HPDE6-E6E7 (cell line): ENCODE data around the gene BABAM2.
A peak's percentile ranks its signal among the peaks of the same experiment; 100 is the strongest.
"Not testable (repeated sequence)": the region's sequence is repeated elsewhere in the genome, so short reads cannot be mapped to it uniquely, and the experiment has no call there.

ENCODE experiments used
- DNase-seq: peaks from one replicate; pipeline ENCODE4 v3.0.0; 2011; ENCODE audit warnings: missing footprints; ENCODE audit errors: extremely low spot score

The BABAM2 gene

GRCh38 chr2:27890146-27890923 lies at the start of gene BABAM2, which contains the start of gene RBKS:
Gene BABAM2, plus strand, starts transcription at chr2:27890729. Its CDS starts 3,828 bp downstream, at chr2:27894557.
Gene RBKS, minus strand, starts transcription at chr2:27890387. Its CDS starts 42 bp downstream, at chr2:27890345.
- peak; percentile 76 for DNase-seq

DNA sequence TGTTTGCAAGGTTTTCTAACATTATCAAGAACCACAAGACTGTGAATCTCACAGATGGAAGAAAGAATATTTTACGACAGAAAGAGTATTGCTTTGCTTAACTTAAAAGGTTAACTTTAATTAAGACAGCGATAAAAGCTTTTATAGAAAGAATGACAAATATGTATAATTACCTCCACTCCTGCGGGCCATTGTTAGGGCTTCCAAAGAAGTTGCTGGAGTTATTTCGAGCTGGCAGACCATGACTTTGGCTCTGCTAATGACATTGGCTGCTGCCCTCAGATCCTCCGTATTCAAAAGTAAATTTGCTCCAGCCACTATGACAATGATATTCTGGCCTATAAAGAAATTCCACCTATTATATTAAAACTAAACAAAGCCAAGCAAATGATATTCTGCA lies 47.6 kb upstream of the BABAM2 start:
- DNase-seq: no peak

DNA sequence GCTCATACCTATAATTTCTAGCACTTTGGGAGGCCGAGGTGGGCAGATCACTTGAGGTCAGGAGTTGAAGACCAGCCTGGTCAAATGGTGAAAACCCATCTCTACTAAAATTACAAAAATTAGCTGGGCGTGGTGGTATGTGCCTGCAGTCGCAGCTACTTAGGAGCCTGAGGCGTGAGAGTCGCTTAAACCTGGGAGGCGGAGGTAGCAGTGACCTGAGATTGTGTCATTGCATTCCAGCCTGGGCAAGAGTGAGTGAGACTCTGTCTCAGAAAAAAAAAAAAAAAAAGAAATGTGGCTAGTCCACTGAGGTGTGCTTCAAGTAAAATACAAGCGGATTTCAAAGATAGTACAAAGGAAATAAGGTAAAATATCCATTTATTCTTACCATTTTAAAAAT lies 46.5 kb upstream of the BABAM2 start:
- DNase-seq: no peak

GRCh38 chr2:27844821-27845255 lies 45.7 kb upstream of the BABAM2 start:
- no peak for DNase-seq

- no peak for DNase-seq
These were observed 43.2 kb upstream of the BABAM2 start for GRCh38 chr2:27847333-27847732.

DNA sequence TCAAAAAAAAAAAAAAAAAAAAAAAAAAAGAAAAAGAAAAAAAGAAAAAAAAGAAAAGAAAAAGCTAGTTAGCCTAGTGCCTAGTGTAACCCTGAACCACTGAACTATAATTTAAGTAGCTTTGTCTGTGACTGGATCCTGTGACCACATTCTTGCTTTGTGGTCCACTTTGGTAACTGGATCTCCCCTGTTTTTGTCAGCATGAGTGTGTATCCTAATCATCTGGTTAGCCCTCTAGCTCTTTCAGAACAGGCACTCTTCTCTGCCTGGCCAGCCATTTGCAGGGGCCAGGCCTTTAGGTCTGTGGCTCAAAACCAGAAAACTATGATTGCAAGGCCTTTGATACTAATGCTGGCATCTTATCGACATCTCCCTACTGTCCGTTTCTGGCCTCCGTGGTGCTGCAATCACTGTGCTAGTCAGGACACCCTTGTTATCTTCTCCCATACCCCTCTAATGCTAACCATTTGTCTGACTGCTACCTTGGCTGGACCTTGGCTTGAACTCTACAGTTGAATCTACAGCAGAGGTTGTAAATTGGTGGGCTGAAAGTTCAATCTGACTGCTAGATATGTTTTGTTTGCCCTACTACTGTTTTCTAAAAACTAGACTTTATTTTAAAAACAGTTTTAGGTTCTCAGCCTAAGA lies 40.8 kb upstream of the BABAM2 start:
- DNase-seq: no peak

- DNase-seq: no peak
These were observed 37.8 kb upstream of the BABAM2 start for GRCh38 chr2:27852691-27853090.

- DNase-seq: no peak
These were observed 36.2 kb upstream of the BABAM2 start for GRCh38 chr2:27854229-27854862.

GRCh38 chr2:27855476-27855875 lies 35.1 kb upstream of the BABAM2 start:
- DNase-seq: peak; percentile 50

GRCh38 chr2:27856386-27856785 lies 34.1 kb upstream of the BABAM2 start:
- no peak for DNase-seq

- DNase-seq: no peak
These were observed 33.6 kb upstream of the BABAM2 start for GRCh38 chr2:27856956-27857355.

DNA sequence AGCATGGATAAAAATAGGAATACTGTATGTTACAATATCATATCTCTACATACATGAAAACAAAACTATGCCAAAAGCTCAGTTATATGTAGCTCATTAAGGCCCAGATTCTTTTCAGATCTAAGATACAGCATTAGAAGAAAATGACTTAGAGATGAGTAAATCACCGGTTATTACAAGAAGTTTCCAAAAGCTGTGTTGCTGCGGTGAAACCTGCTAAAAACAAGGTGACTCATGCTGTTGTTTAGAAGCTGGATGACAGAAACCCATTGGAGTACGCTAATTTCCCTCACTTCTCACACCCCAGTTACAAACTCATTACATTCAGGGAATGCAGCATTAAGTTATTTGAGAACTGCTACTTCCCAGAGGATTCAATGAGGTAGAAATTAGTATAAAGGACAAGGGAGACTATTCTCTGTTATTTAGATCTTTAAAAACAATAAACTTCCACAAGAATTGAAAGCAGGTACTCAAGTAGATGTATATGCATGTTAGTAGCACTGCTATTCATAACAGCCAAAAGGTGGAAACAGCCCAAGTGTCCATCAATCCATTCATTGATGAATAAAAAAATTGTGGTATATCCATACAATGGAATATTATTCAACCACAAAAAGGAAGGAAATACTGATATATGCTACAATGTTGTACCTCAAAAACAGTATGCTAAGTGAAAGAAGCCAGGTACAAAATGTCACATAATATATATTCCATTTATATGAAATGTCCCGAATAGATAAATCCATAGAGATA lies 32.9 kb upstream of the BABAM2 start:
- peak; percentile 19 for DNase-seq

- DNase-seq: peak; percentile 39
These were observed 30.4 kb upstream of the BABAM2 start for GRCh38 chr2:27860111-27860510.

DNA sequence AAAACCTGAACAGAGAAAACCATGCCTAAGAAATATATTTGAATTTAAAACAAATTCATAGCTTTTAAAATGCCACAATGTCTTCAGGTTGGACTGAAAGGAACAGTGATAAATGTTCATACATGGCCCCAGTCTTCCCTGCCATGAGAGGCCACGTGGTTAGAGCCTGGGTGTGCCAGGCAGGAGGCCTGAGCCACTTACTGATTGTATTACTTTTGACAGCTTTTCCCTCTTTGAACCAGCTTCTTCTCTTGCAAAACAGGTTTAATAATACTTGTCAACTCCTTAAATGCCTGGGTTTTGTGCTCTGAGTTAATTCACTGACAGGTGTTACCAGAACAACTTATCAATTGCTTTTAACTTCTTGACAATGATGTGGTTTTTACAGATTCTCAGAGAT lies 27.4 kb upstream of the BABAM2 start:
- no peak for DNase-seq

GRCh38 chr2:27863955-27864354 lies 26.6 kb upstream of the BABAM2 start:
- not testable (repeated sequence) for DNase-seq

- no peak for DNase-seq
These were observed 24.3 kb upstream of the BABAM2 start for GRCh38 chr2:27866237-27866636.

DNA sequence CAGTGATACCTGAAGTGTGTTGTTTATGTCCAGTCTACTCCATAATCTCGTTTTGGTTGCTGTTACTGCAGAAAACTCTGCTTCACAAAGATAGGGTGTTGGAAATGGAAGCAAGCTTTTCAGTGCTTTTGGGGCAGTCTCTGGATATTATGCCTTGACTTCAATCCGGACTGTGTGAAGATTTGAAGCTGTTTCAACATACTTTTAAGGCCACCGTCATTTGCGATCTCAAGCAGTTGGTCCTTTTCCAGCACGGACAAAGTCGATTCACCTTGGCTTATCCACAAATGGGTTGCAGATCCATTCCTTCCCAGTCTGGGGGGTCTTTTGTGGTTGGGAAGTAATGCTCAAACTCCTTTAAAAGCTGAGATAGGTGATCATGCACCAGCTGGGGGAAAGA lies 20.8 kb upstream of the BABAM2 start:
- no peak for DNase-seq

GRCh38 chr2:27870724-27871123 lies 19.8 kb upstream of the BABAM2 start:
- no peak for DNase-seq

DNA sequence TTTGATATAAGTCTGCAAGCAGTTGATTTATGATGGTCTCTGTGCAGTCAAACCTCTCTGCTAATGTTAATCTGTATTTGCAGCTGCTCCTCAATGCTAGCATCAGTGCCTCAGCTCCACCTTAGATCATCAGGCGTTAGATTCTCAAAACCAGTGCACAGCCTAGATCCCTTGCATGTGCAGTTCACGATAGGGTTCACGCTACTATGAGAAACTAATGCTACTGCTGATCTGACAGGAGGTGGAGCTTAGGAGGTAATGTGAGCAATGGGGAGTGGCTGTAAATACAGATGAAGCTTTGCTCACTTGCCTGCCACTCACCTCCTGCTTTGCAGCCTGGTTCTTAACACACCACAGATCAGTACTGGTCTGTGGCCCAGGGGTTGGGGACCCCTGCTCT lies 18.7 kb upstream of the BABAM2 start:
- DNase-seq: no peak

DNA sequence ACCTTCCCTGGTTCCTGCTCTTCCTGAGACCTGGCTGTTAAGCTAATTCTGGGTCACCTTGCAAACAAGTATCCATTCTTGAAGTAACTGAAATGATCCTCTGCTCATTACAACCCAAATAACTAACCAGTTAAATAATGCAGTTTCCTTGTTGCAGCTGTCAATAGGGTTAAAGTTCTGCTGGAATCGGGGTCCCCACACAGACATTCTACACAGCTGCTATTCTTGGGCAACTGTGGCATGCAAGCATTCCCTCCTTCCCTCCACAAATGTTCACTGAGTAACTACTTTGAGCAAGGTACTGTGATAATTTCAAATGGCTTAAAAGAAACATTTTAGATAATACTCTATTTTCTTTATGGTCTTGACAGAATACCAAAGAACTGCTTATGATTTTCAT lies 17.4 kb upstream of the BABAM2 start:
- no peak for DNase-seq

DNA sequence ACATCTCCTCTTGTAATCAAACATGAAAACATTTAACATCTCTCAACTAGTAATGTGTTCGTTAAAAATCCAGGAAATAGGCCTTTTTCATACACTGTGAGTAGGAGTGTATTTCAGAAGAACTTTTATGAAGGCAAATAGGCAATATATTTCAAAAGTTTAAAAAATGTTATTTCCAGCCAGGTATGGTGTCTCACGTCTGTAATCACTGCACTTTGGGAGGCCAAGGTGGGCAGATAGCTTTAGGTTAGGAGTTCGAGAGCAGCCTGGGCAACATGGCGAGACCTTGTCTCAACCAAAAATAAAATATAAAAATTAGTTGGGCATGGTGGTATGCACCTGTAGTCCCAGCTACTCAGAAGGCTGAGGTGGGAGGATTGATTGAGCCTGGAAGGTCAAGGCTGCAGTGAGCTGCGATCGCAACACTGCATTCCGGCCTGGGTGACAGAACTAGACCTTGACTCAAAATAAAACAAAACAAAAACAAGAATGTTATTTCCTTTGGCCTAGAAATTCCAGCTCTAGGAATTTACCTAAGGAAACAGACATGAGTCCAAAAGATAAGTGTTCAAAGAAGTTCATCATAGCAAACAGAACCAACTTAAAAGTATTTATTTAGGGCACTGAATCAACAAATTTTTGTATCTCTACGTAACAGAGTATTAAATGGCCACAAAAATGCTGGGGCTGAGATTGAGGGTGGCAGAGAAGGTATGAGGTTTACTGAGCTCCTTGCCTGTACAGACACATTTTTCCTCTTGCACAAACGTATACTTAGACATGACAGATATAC lies 15.2 kb upstream of the BABAM2 start:
- no peak for DNase-seq
